ENCODE results near the gene FAM171A2.
"Not testable (repeated sequence)": the region's sequence is repeated elsewhere in the genome, so short reads cannot be mapped to it uniquely, and the experiment has no call there.

FAM171A2 gene

DNA sequence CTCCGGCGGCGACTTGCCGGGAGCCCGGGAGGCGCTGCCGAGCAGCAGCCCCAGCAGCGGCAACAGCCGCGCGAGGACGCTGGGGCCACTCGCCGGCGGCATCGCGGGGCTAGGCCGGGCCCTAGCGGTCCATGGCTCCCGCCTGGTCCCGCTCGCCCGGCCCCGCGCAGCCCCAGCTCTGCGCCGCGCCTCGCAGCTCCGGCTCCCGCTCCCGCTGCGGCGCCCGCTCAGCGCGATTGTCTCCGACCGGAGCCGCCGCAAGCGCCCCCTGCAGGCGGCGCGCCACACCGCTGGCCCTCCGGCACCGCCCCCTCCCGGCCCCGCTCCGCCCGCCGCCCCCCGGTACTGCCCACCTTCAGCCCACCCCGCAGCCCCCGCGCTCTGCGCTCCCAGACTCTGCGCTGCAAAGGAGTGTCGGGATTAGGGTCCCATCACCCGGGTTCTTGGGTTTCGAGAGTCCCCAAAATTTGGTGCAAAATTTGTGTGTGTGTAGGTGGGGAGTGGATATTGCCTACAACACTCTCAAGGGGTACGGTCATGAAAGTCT lies at the start of gene FAM171A2:
Gene FAM171A2, minus strand, starts transcription at position 241 of the 547 bp plus-strand sequence. Its CDS starts 139 bp downstream, at position 102.
- DNase-seq (ENCODE audit: extremely low spot score, insufficient read length, low read depth) (peak; percentile 69), FAIRE-seq (peak; percentile 26)

GRCh38 chr17:44409309-44410028 lies 45.8 kb upstream of the FAM171A2 start:
- DNase-seq (ENCODE audit: extremely low spot score, insufficient read length, low read depth) = no peak
- FAIRE-seq = no peak

- no peak for DNase-seq (ENCODE audit: extremely low spot score, insufficient read length, low read depth)
- peak; percentile 81 for FAIRE-seq
These were observed 45.1 kb upstream of the FAM171A2 start for GRCh38 chr17:44408786-44409185.

DNA sequence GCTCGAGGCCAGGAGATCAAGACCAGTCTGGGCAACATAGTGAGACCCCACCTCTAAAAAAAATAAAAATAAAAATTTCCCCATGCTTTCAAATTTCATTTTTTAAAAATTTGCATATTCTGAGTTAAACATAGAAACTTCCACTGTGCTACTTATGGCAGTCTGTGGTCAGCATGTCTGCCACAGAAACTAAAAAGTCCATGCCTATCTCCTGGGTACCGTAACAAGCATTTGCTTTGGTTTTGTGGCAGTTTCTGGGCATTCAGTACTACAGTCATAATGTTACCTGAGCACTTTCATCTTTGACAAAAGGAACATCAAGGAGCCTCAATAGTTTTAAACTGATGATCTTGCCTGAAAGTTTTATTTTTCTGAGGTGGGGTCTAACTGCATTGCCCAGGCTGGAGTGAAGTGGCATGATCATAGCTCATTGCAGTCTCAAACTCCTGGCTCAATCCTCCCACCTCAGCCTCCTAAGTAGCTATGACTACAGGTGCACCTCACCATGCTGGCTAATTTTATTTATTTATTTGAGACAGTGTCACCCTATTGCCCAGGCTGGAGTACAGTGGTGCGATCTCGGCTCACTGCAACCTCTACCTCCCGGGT lies 39.0 kb upstream of the FAM171A2 start:
- peak; percentile 86 for FAIRE-seq
- no peak for DNase-seq (ENCODE audit: extremely low spot score, insufficient read length, low read depth)

DNA sequence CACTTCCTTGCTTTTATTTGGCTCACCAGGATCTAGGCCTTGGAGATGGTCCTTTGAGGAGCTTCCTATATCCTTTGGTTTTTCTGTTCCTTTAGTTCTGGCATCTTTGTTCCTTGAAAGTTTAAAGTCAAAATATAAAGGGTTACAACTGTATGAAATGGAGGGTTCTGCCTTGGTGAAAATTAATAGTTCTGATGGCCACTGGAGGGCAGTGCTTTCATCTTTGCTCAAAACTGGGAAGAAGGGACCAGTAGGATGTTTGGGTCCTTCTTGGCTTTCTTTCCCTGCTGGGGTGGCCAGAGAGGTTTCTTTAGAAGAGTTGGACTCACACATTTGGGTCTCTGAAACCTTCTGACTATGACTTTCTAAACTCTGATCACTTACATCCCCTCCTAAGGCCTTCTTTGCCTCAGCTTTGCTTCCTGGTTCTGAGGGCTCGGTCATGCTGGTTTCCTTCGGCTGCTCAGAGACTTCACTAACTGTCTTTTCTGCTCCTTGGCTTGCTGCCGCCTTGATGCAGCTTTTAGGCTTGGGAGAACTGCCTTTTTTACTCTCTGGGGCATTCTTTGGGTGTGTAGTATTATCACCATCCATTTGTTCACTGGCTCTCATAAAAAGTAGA lies 36.7 kb upstream of the FAM171A2 start:
- DNase-seq (ENCODE audit: extremely low spot score, insufficient read length, low read depth) (no peak), FAIRE-seq (peak; percentile 76)

DNA sequence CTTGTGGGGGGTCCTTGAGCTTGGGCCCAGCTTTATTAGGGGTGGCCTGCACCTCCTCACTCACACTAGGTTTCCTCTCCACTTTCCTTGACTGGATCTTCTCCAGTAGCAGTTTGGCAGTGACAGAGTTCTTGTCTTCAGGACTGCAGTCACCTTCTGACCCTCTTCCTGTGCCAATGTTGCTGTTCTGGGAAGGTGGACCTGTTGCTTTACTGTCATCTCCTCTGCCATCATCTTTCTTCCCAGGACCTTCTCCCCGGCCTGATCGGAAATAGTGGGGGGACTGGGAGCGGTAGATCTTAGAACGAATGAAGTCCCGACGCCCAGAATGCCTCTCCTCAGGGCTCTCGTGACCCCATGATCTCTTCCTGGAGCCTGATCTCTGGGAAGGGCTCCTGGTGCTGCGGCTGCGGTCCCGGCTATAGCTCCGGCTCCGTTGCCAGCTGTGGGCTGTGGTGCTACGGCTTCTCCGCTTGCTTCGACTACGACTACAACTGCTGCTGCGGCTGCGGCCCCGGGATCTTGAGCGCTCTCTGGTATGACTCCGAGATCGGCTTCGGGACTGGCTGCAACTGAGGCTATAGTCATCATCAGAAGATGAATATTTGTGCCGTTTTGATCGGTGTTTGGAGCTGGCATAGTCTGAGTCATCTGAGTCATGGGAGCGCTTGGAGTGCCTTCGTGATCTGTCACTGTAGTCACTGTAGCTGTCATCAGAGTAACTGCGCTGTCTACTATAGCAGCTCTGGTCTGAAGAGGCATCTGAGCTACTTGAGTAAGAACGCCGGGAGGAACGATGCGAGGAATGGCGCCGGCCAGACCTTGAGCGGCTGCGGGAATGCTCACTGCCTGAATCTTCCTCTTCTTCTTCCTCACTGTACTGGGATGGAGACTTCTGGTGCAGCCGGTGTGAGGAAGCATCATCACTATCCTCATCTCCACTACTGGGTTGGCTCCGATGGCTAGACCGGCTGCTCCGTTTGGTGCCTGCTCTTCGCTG lies 35.3 kb upstream of the FAM171A2 start:
- DNase-seq (ENCODE audit: extremely low spot score, insufficient read length, low read depth) (no peak), FAIRE-seq (no peak)

GRCh38 chr17:44397479-44398440 lies 34.1 kb upstream of the FAM171A2 start:
- DNase-seq (ENCODE audit: extremely low spot score, insufficient read length, low read depth) (no peak), FAIRE-seq (no peak)

- FAIRE-seq (no peak), DNase-seq (ENCODE audit: extremely low spot score, insufficient read length, low read depth) (no peak)
These were observed 33.3 kb upstream of the FAM171A2 start for GRCh38 chr17:44396946-44397345.

DNA sequence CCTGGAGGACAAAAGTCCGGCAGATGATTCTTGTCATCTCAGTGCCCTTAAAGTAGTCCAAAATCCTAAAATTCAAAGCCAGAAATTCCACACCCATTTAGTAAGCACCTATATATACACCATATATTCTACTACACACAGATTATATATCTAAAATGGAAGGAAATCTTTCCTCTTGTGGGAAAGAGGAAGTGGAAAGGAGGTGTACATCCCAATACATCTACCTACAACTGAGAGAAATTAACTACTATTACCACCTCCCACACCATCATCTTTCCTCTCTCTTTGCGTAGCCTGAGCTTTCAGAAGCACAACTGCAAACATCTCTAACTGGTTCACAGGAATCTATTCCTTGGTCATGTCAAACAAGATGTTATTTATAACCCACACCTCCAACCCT lies 31.2 kb upstream of the FAM171A2 start:
- FAIRE-seq (no peak), DNase-seq (ENCODE audit: extremely low spot score, insufficient read length, low read depth) (no peak)

DNA sequence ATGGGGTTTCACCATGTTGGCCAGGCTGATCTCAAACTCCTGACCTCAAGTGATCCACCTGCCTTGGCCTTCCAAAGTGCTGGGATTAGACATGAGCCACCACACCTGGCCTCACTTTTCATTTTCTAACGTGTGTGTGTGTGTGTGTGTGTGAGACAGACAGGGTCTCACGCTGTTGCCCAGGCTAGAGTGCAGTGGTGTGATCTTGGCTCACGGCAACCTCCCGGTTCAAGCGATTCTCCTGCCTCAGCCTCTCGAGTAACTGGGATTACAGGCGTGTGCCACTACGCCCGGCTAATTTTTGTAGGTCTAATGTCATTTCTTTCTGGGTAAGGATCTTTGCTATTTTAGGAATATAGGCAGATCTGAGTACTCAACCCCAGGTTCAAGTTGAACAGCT lies 30.5 kb upstream of the FAM171A2 start:
- not testable (repeated sequence) for FAIRE-seq; DNase-seq (ENCODE audit: extremely low spot score, insufficient read length, low read depth)

DNA sequence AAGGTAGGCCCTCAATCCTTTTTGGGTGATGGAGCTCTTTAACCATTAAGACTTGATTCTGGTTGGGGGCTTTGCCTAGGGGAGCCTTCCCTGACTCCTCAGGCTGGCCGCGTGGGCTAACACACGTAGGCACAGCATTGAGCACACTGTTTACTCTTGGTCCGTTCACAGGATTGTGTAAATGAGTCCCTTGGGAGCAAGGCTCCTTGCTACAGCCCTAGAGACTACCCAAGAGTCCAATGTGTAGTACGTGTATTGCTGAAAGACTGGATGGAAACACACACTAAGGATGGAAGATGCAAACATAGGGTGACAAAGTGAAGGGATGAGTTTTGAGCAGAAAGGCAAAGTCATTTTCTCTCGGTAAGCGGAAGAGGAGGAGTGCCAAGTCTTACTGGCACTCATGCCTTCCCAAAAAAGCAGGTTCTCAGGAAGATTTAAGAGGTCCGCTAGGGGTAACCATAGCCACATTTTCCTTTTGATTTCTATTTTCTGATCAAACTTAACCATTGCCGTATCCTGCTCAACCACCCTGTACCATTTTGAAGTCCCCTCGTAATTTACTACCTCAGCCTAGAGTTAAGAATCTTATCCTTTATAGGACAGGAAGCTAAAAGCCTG lies 26.7 kb upstream of the FAM171A2 start:
- FAIRE-seq (no peak), DNase-seq (ENCODE audit: extremely low spot score, insufficient read length, low read depth) (no peak)

DNA sequence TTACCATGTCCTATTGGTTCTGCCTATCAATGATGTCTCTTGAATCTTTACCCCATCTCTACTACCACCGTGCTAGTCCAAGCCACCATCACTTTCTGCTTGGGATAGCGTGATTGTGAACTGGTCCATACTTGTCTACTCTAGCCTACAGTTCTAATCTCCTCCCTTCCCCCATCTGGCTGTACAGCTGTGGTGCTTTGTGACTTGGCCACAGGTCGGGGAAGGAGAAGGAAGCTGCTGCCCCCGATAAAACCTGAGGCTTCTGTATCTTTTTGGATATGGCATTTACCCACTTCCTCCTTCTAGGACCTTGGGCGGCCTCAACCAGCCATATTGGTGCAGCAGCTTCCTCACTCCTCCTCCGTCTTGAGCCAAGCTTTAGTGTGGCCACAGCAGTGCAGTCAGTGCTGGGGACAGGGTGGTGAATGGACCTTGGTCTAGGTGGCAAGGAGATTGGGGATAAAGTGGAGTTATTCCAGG lies 26.1 kb upstream of the FAM171A2 start:
- FAIRE-seq = no peak
- no peak for DNase-seq (ENCODE audit: extremely low spot score, insufficient read length, low read depth)

DNA sequence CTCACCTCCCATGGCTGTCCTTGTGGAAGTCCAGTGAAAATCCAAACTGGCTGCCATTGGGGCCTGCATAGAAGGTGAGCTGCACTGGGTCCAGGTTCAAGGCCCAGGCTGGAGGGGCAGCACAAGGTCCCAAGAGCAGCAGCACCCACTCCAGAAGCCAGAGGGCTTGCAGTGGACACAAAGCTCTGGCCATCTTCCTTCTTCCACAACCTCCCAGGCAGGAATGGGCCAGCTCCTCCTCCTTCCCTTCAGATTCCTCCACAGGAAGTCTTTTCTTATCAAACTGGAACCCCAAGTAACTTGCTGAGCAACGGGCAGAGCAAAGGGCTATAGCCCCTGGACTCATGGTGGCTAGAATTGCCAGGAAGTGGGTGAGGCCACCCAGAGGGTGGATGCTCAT lies 25.6 kb upstream of the FAM171A2 start, which contains the start of gene ITGA2B:
Gene ITGA2B, minus strand, starts transcription at position 369 of the 400 bp plus-strand sequence. Its CDS starts 176 bp downstream, at position 193.
- FAIRE-seq = no peak
- no peak for DNase-seq (ENCODE audit: extremely low spot score, insufficient read length, low read depth)

- no peak for FAIRE-seq
- DNase-seq (ENCODE audit: extremely low spot score, insufficient read length, low read depth) = no peak
These were observed 24.2 kb upstream of the FAM171A2 start for GRCh38 chr17:44387804-44388203.

DNA sequence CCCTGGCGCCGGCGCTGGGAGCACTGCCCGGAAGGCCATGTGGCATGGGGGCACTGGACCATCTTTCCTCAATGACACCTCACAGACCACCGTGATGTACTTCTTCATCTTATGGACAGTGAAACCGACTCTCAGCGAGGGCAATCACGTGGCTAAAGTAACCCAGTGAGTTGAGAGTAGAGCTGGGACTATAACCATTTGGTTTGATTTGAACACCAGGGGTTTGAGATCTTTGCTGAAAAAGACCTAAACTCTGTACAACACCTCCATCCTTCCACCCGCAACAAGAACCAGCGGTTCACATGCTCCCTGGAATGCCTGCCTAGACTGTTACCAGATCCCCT lies 22.5 kb upstream of the FAM171A2 start:
- DNase-seq (ENCODE audit: extremely low spot score, insufficient read length, low read depth) (no peak), FAIRE-seq (no peak)

- DNase-seq (ENCODE audit: extremely low spot score, insufficient read length, low read depth) (peak; percentile 70), FAIRE-seq (peak; percentile 59)
These were observed 21.9 kb upstream of the FAM171A2 start for GRCh38 chr17:44385287-44386181.

GRCh38 chr17:44384823-44385286 lies 21.2 kb upstream of the FAM171A2 start:
- FAIRE-seq (no peak), DNase-seq (ENCODE audit: extremely low spot score, insufficient read length, low read depth) (no peak)
